Sigmoid colon (tissue), 7 donors: Measurements from ENCODE around the gene OR56A4. TPM values are rescaled to one million over a fixed set of nuclear protein-coding genes. Genes with fewer than 3 reads are reported as not detected.

ENCODE experiments used
- DNase-seq: peaks from one replicate; pipeline ENCODE4 v3.0.0-alpha.2; 2019
- H3K27ac ChIP-seq, 4 donors: fragments of 200-600 bp; sonication (generic); one replicate each; pipeline ENCODE4 v1.5.1; 2016 to 2019; ENCODE audit warnings: mild to moderate bottlenecking in 1 of 4
- H3K27me3 ChIP-seq, 3 donors: fragments of 200-600 bp; sonication (generic); one replicate each; pipeline ENCODE4 v1.5.1; 2019; ENCODE audit warnings: mild to moderate bottlenecking in 1 of 3
- H3K36me3 ChIP-seq, 4 donors: fragments of 200-600 bp; sonication (generic); one replicate each; pipeline ENCODE4 v1.5.1; 2016 to 2019
- H3K4me1 ChIP-seq, 4 donors: fragments of 200-600 bp; sonication (generic); one replicate each; pipeline ENCODE4 v1.5.1; 2017 to 2019
- H3K4me3 ChIP-seq, 4 donors: fragments of 200-600 bp; sonication (generic); one replicate each; pipeline ENCODE4 v1.5.1; 2017 to 2019; ENCODE audit warnings: mild to moderate bottlenecking in 2 of 4, moderate library complexity in 1 of 4
- H3K9me3 ChIP-seq, 4 donors: fragments of 200-600 bp in 3 of 4; sonication (generic) in 3 of 4; one replicate each; pipeline versions ENCODE4 v1.5.1 to v1.6.1; 2013 to 2019
- CTCF ChIP-seq, 4 experiments: fragments of 450-650 bp in 3 of 4; fragments of 200-600 bp in 1 of 4; IDR thresholded peaks; one replicate each; pipeline ENCODE4 v1.5.1; 2016 to 2019; ENCODE audit warnings: antibody characterized with exemption in 4 of 4, mild to moderate bottlenecking in 3 of 4, moderate library complexity in 2 of 4
- EP300 ChIP-seq, 4 donors: sonication (generic); formaldehyde crosslinking; IDR thresholded peaks; one replicate each; pipeline ENCODE4 v1.6.1; 2017; ENCODE audit warnings: antibody characterized with exemption in 4 of 4
- POLR2A ChIP-seq, 2 donors: fragments of 450-650 bp; IDR thresholded peaks; one replicate each; pipeline ENCODE4 v1.6.1; 2016; ENCODE audit warnings: antibody characterized with exemption in 2 of 2, mild to moderate bottlenecking in 2 of 2, moderate library complexity in 2 of 2
- POLR2AphosphoS5 ChIP-seq, 4 donors: sonication (generic); formaldehyde crosslinking; IDR thresholded peaks; one replicate each; pipeline ENCODE4 v1.6.1; 2017; ENCODE audit warnings: antibody characterized with exemption in 4 of 4
- WGBS, 2 donors: extraction: QIAGEN DNeasy Blood & Tissue Kit; methylation state at CpG; one replicate each; pipeline ENCODE4 v1.1.7; 2013; 5-methylcytosine and 5-hydroxymethylcytosine counted together
- intact Hi-C: fragments of 100-400 bp; cut with DNase I; formaldehyde crosslinking; loops from one replicate; pipeline ENCODE4 v1.15.1; 2023
- polyA plus RNA-seq, 3 donors: library from polyadenylated mRNA; stranded (reverse); fragments of 200-250 nt; gene quantifications; one replicate each; pipeline ENCODE4 v1.2.3, GENCODE V29; 2013
- total RNA-seq, 4 donors: library from RNA; depleted of rRNA; stranded (reverse); fragments of >200 nt; gene quantifications; one replicate each; pipeline ENCODE4 v1.1.0, GENCODE V29; 2016
- donor health status: healthy with polysubstance abuse.
- donor health status: Bipolar disorder and iron deficiency.
- donor health status: healthy.

The OR56A4 gene
- total and polyA plus RNA-seq, 7 donors, result not detected

GRCh38 chr11:5992150-5992549 lies 14.6 kb downstream of the OR56A4 start:
- intact Hi-C loops, result no loop called here

DNA sequence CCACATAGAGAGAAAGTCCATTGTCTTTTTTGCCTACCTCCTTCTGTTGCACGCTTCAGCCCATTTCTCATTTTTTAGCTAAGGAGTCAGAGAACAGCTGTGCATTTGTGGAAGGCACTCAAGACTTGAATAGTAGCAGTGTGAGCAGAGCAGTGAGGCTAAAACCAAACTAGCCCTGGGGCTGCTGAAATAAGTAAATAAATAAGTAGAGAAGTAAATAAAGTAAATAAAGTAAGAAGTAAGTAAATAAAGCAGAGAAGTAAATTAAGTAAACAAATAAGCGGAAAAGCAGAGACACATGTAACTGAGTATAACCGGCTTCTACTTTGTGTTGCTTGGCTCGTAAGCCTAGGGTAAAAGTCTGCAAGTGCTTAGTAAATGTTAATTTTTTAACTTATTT lies 17.5 kb downstream of the OR56A4 start:
- no peaks in the 10 kb centered on the region for H3K27me3 ChIP-seq
- DNase-seq, result no peak
- no peaks in the 10 kb centered on the region for H3K9me3 ChIP-seq
- TF ChIP-seq EP300 (IDR thresholded peaks at IDR 0.05) (no peak), POLR2A (IDR thresholded peaks at IDR 0.05) (no peak), POLR2AphosphoS5 (IDR thresholded peaks at IDR 0.05) (no peak), CTCF (IDR thresholded peaks at IDR 0.05) (no peak)
- H3K4me3 ChIP-seq, result no peak overlapping the region
- whole genome bisulfite sequencing, 2 donors, result 54 to 77% methylated on average over 4 of the region's 4 CpGs
- intact Hi-C loops, result no loop called here
- no peaks in the 10 kb centered on the region for H3K4me1 ChIP-seq
- no peak overlapping the region for H3K27ac ChIP-seq
- H3K36me3 ChIP-seq, result no peaks in the 10 kb centered on the region

More at GRCh38 chr11:5992150-5992549, 14.6 kb downstream of the OR56A4 start:
- no peaks in the 10 kb centered on the region for H3K9me3 ChIP-seq
- TF ChIP-seq CTCF (IDR thresholded peaks at IDR 0.05) (no peak), POLR2A (IDR thresholded peaks at IDR 0.05) (no peak), EP300 (IDR thresholded peaks at IDR 0.05) (no peak), POLR2AphosphoS5 (IDR thresholded peaks at IDR 0.05) (no peak)
- H3K4me3 ChIP-seq, result no peak overlapping the region
- 63 to 75% methylated on average over 3 of the region's 3 CpGs for WGBS, 2 donors
- no peak overlapping the region for H3K27ac ChIP-seq
- no peaks in the 10 kb centered on the region for H3K27me3 ChIP-seq
- H3K36me3 ChIP-seq, result no peaks in the 10 kb centered on the region
- no peak for DNase-seq
- H3K4me1 ChIP-seq, result no peaks in the 10 kb centered on the region

- Histone ChIP-seq H3K4me3 (no peak within 1 kb of the TSS), H3K4me1 (no peaks in the 10 kb centered on the region), H3K27me3 (no peaks in the 10 kb centered on the region), H3K27ac (no peak within 1 kb of the TSS), H3K9me3 (no peaks in the 10 kb centered on the region), H3K36me3 (no peaks in the 10 kb centered on the region)
- WGBS, 2 donors, result 56 to 64% methylated on average over 1 of the region's 1 CpG
- intact Hi-C loops, result no loop called here
- no peak for DNase-seq
- TF ChIP-seq POLR2A (IDR thresholded peaks at IDR 0.05) (no peak), EP300 (IDR thresholded peaks at IDR 0.05) (no peak), POLR2AphosphoS5 (IDR thresholded peaks at IDR 0.05) (no peak), CTCF (IDR thresholded peaks at IDR 0.05) (no peak)
These were observed 19.9 kb downstream of the OR56A4 start, which contains the start of gene OR52L1 for GRCh38 chr11:5986885-5987284. Gene OR52L1 (minus strand): TSS chr11:5986985. CDS start chr11:5986930, 55 bp downstream.

DNA sequence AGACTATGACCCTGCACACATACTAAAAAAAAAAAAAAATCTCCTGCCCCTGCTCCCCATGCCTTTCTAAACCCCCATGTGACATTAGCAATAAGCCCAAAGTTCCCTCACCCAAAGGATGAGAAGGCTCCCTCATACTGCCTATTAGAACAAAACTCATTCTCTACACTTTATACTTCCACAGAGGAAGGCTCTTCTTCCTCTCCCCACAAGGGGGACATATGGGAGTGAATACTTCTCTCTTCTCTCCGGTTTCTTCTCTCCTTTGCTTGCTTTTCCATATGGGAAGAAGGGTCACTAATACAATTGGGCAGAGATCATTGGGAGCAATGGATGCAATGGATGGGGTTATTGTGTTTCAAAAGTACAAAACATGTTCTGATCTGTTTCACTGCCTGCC lies 23.3 kb downstream of the OR56A4 start:
- H3K27ac ChIP-seq, result no peak overlapping the region
- H3K4me3 ChIP-seq, result no peak overlapping the region
- H3K27me3 ChIP-seq, result no peaks in the 10 kb centered on the region
- DNase-seq, result no peak
- 26 to 43% methylated on average over 1 of the region's 1 CpG for WGBS, 2 donors
- intact Hi-C loops, result no loop called here
- peaks cover 0 to 2% (median 0%) of the 10 kb centered on the region in 4 donors for H3K9me3 ChIP-seq
- TF ChIP-seq CTCF (IDR thresholded peaks at IDR 0.05), result no peak
- no peak for TF ChIP-seq POLR2AphosphoS5 (IDR thresholded peaks at IDR 0.05)
- TF ChIP-seq EP300 (IDR thresholded peaks at IDR 0.05), result no peak
- no peak for TF ChIP-seq POLR2A (IDR thresholded peaks at IDR 0.05)
- no peaks in the 10 kb centered on the region for H3K4me1 ChIP-seq
- no peaks in the 10 kb centered on the region for H3K36me3 ChIP-seq

- 42 to 82% methylated on average over 1 of the region's 1 CpG for WGBS, 2 donors
These were observed 33.2 kb downstream of the OR56A4 start for GRCh38 chr11:5973530-5973929.

More at GRCh38 chr11:5973530-5973929, 33.2 kb downstream of the OR56A4 start:
- Histone ChIP-seq H3K9me3 (peaks cover 0 to under 1% (median 0%) of the 10 kb centered on the region in 4 donors), H3K27me3 (no peaks in the 10 kb centered on the region), H3K4me3 (no peak overlapping the region), H3K27ac (no peak overlapping the region), H3K4me1 (no peaks in the 10 kb centered on the region), H3K36me3 (no peaks in the 10 kb centered on the region)
- TF ChIP-seq POLR2A (IDR thresholded peaks at IDR 0.05) (no peak), CTCF (IDR thresholded peaks at IDR 0.05) (no peak), EP300 (IDR thresholded peaks at IDR 0.05) (no peak), POLR2AphosphoS5 (IDR thresholded peaks at IDR 0.05) (no peak)
- intact Hi-C loops, result no loop called here
- DNase-seq, result no peak
